ENCODE measurements around the gene PTRH2.

GRCh38 chr17:59676716-59677115 is 30.5 kb downstream of the PTRH2 start:
- TF ChIP-seq CTCF (IDR thresholded peaks at IDR 0.05) = no peak
- no peak for TF ChIP-seq POLR2A (IDR thresholded peaks at IDR 0.05)
